ENCODE data around the gene SELENOM. TPM values are rescaled to one million over a fixed set of nuclear protein-coding genes. Genes with fewer than 3 reads are reported as not detected.

Gene SELENOM
- total RNA-seq, 3 donors from 2014 or later (not counting 1 experiment from before 2014, with no cell fraction given): 8.1 to 14.0 (median 10.6) TPM

GRCh38 chr22:31055635-31056159, 51.7 kb downstream of the SELENOM start:
- intact Hi-C loops (cut with micrococcal nuclease): no loop called here
- TF ChIP-seq CTCF (IDR thresholded peaks at IDR 0.05): no peak
- no peaks in the 10 kb centered on the region for H3K36me3 ChIP-seq (ENCODE audit: control insufficient read depth, insufficient read depth, low read length)
- H3K9me3 ChIP-seq (ENCODE audit: control insufficient read depth, insufficient read depth, low read length): no peaks in the 10 kb centered on the region
- ATAC-seq (no peak), DNase-seq (no peak)
- Mint-ChIP-seq H3K9me3 (no peaks in the 10 kb centered on the region), H3K27me3 (ENCODE audit: low read depth in 2 of 2) (no peaks in the 10 kb centered on the region), H3K27ac (no peak overlapping the region), H3K36me3 (no peaks in the 10 kb centered on the region), H3K4me3 (no peak overlapping the region), H3K4me1 (no peaks in the 10 kb centered on the region)
- WGBS (ENCODE audit: insufficient coverage): 87% methylated on average over 12 of the region's 13 CpGs
- H3K27me3 ChIP-seq (ENCODE audit: control insufficient read depth, insufficient read depth, low read length): no peaks in the 10 kb centered on the region
- no peaks in the 10 kb centered on the region for H3K4me1 ChIP-seq (ENCODE audit: control insufficient read depth, insufficient read depth, low read length)
- H3K27ac ChIP-seq (ENCODE audit: low read length): no peak overlapping the region
- no peak overlapping the region for H3K4me3 ChIP-seq (ENCODE audit: low read length)

- Mint-ChIP-seq H3K4me1 (no peaks in the 10 kb centered on the region), H3K27ac (no peak overlapping the region), H3K4me3 (no peak overlapping the region), H3K27me3 (ENCODE audit: low read depth in 2 of 2) (no peaks in the 10 kb centered on the region), H3K9me3 (no peaks in the 10 kb centered on the region), H3K36me3 (no peaks in the 10 kb centered on the region)
- Histone ChIP-seq H3K4me3 (ENCODE audit: low read length) (no peak overlapping the region), H3K27me3 (ENCODE audit: control insufficient read depth, insufficient read depth, low read length) (no peaks in the 10 kb centered on the region), H3K27ac (ENCODE audit: low read length) (no peak overlapping the region), H3K36me3 (ENCODE audit: control insufficient read depth, insufficient read depth, low read length) (no peaks in the 10 kb centered on the region), H3K9me3 (ENCODE audit: control insufficient read depth, insufficient read depth, low read length) (no peaks in the 10 kb centered on the region), H3K4me1 (ENCODE audit: control insufficient read depth, insufficient read depth, low read length) (no peaks in the 10 kb centered on the region)
- DNase-seq (no peak), ATAC-seq (no peak)
- intact Hi-C loops (cut with micrococcal nuclease): no loop called here
- no peak for TF ChIP-seq CTCF (IDR thresholded peaks at IDR 0.05)
- WGBS (ENCODE audit: insufficient coverage): 87% methylated on average over 5 of the region's 5 CpGs
Measured at GRCh38 chr22:31055117-31055634, 52.2 kb downstream of the SELENOM start.

Other genes starting within 250 kb of the SELENOM start
- gene MORC2, start 138.8 kb downstream of the SELENOM start, total RNA-seq: 10 to 100 TPM; 15.3 to 19.7 (median 16.4) TPM
- gene TUG1, start 138.3 kb downstream of the SELENOM start, total RNA-seq: 10 to 100 TPM; 78.4 to 94.6 (median 80.9) TPM
- gene SMTN, start 26.2 kb downstream of the SELENOM start, total RNA-seq: 1 to 10 TPM; 2.1 to 4.3 (median 3.6) TPM
- not detected for gene INPP5J, start 15.4 kb upstream of the SELENOM start, total RNA-seq
- gene PLA2G3, start 32.9 kb upstream of the SELENOM start, total RNA-seq: not detected
- 10 to 100 TPM; 12.4 to 15.0 (median 13.2) TPM for gene RNF185, start 52.6 kb upstream of the SELENOM start, total RNA-seq
- gene LIMK2, start 104.7 kb upstream of the SELENOM start, total RNA-seq: 10 to 100 TPM; 17.2 to 28.6 (median 19.1) TPM
- 100 to 1,000 TPM; 132 to 180 (median 161) TPM for gene PIK3IP1, start 184.9 kb upstream of the SELENOM start, total RNA-seq
- gene PATZ1, start 238.8 kb upstream of the SELENOM start, total RNA-seq: 10 to 100 TPM; 31.5 to 39.2 (median 37.3) TPM

Measured in natural killer cell (primary cell).